Measurements from ENCODE around the gene NMT2. TPM values are rescaled to one million over a fixed set of nuclear protein-coding genes. Genes with fewer than 3 reads are reported as not detected.

Gene NMT2
- total RNA-seq, 2 donors from 2014 or later, result 21.2 to 30.7 TPM

GRCh38 chr10:15124908-15125307 lies 43.6 kb downstream of the NMT2 start:
- DNase-seq (ENCODE audit: low spot score in 2 of 2), result no peak
- Mint-ChIP-seq H3K36me3 (peaks cover 4 to 45% of the 10 kb centered on the region in 2 donors), H3K27ac (peak overlapping the region in 1 of 2 donors; percentile 22), H3K9me3 (no peaks in the 10 kb centered on the region)
- no peak for ATAC-seq

DNA sequence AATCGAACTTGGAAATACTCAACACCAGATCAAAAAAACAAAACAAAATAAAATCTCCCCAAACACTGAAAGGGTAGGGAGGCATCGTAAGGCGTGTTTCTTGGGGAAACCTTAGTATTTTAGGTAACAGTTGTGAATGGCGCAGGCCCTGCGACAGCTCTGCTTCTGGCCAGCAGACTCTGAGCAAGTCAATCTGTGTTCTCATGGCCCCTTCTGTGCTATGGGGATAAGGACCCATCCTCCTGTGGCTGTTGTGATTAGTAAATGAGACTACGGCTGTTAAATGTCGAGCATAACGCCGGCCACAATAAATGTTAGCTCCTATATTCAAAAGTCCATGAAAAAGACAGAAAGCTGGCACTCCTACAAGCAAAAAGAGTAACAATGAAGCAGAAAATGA lies 44.3 kb downstream of the NMT2 start:
- DNase-seq (ENCODE audit: low spot score in 2 of 2), result no peak
- Mint-ChIP-seq H3K27ac (peak overlapping the region; percentile 82 to 97), H3K36me3 (peaks cover 4 to 38% of the 10 kb centered on the region in 2 donors), H3K9me3 (no peaks in the 10 kb centered on the region)
- ATAC-seq, result no peak

- no peak for DNase-seq (ENCODE audit: low spot score in 2 of 2)
- peak; percentile 72 to 83 for ATAC-seq
- Mint-ChIP-seq H3K9me3 (no peaks in the 10 kb centered on the region), H3K27ac (peak overlapping the region; percentile 82 to 97), H3K36me3 (peaks cover 4 to 37% of the 10 kb centered on the region in 2 donors)
These were observed 44.7 kb downstream of the NMT2 start for GRCh38 chr10:15123749-15124184.

DNA sequence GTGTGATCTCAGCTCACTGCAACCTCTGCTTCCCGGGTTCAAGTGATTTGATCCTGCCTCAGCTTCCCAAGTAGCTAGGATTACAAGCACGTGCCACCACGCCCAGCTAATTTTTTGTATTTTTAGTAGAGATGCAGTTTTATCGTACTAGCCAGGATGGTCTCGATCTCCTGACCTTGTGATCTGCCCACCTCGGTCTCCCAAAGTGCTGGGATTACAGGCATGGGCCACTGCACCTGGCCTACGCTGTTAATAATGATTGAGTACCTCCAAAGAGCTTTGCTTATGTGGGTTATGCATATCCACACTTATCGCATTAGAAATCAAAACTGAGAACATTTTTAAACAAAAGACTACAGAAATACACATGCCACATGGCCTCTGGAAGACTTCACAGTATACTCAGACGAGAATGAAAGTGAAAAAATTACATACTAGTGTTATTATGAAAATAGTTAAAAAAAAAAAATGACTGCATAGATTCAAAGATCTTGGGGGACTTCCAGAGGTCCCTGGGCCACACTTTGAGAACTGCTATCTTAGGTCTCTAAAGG lies 45.9 kb downstream of the NMT2 start:
- Mint-ChIP-seq H3K27ac (peak overlapping the region; percentile 82 to 97), H3K36me3 (peaks cover 4 to 37% of the 10 kb centered on the region in 2 donors), H3K9me3 (no peaks in the 10 kb centered on the region)
- ATAC-seq, result peak; percentile 71 to 76
- no peak for DNase-seq (ENCODE audit: low spot score in 2 of 2)

GRCh38 chr10:15121707-15122106 lies 46.8 kb downstream of the NMT2 start:
- Mint-ChIP-seq H3K36me3 (peaks cover 4 to 37% of the 10 kb centered on the region in 2 donors), H3K9me3 (no peaks in the 10 kb centered on the region), H3K27ac (peak overlapping the region in 1 of 2 donors; percentile 97)
- ATAC-seq, result no peak
- DNase-seq (ENCODE audit: low spot score in 2 of 2), result no peak

GRCh38 chr10:15120523-15120922 lies 48.0 kb downstream of the NMT2 start:
- Mint-ChIP-seq H3K27ac (no peak overlapping the region), H3K36me3 (peaks cover 0 to 25% of the 10 kb centered on the region in 2 donors), H3K9me3 (no peaks in the 10 kb centered on the region)
- ATAC-seq, result no peak
- no peak for DNase-seq (ENCODE audit: low spot score in 2 of 2)

DNA sequence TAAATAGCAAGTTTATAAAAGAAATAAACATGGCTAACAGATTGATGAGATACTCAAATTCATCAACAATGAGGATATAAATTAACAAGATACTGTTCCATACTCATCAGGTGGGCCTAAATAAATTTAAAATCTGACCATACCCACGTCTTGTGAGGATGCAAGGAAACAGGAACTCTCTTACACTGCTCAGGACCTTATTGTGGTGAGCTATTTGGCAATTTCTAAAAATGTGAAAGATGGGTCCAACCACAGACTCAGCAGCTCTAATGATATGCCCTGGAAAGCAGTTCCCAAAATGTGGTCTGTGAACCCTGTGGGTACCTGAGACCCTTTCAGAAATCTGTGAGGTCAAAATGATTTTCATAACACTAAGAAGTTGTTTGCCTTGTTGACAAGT lies 49.9 kb downstream of the NMT2 start:
- H3K27ac Mint-ChIP-seq, result no peak overlapping the region
- no peak for ATAC-seq
- DNase-seq (ENCODE audit: low spot score in 2 of 2), result no peak
- peaks cover 0 to 15% of the 10 kb centered on the region in 2 donors for H3K36me3 Mint-ChIP-seq
- no peaks in the 10 kb centered on the region for H3K9me3 Mint-ChIP-seq

GRCh38 chr10:15116225-15116624 lies 52.3 kb downstream of the NMT2 start:
- no peak for ATAC-seq
- peaks cover 0 to 15% of the 10 kb centered on the region in 2 donors for H3K36me3 Mint-ChIP-seq
- H3K9me3 Mint-ChIP-seq, result no peaks in the 10 kb centered on the region
- H3K27ac Mint-ChIP-seq, result no peak overlapping the region
- no peak for DNase-seq (ENCODE audit: low spot score in 2 of 2)

DNA sequence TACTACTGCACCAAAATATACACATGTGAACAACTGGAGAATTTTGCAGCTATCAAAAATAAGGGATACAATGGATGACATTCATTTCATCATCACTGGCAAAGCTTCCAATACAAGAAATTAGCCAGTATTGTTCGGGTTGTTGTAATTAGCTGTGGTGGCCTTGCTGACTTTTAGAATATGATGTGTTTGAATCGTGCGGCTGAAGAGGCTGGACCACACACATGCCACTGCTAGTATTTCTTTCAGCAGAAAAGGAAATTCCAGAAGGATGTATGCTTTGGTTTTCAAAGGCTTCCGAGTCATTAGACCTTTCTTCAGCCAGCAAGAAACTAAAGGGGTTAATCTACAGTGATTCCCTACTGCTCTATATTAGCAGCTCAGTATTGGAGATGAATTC lies 54.7 kb downstream of the NMT2 start:
- no peak for DNase-seq (ENCODE audit: low spot score in 2 of 2)
- Mint-ChIP-seq H3K9me3 (no peaks in the 10 kb centered on the region), H3K36me3 (peaks cover 0 to 20% of the 10 kb centered on the region in 2 donors), H3K27ac (no peak overlapping the region)
- no peak for ATAC-seq

- no peak overlapping the region for H3K27ac Mint-ChIP-seq
- H3K36me3 Mint-ChIP-seq, result peaks cover 0 to 25% of the 10 kb centered on the region in 2 donors
- ATAC-seq (peak in 1 of 2 donors; percentile 57), DNase-seq (ENCODE audit: low spot score in 2 of 2) (no peak)
- H3K9me3 Mint-ChIP-seq, result no peaks in the 10 kb centered on the region
These were observed 55.8 kb downstream of the NMT2 start for GRCh38 chr10:15112657-15113056.

DNA sequence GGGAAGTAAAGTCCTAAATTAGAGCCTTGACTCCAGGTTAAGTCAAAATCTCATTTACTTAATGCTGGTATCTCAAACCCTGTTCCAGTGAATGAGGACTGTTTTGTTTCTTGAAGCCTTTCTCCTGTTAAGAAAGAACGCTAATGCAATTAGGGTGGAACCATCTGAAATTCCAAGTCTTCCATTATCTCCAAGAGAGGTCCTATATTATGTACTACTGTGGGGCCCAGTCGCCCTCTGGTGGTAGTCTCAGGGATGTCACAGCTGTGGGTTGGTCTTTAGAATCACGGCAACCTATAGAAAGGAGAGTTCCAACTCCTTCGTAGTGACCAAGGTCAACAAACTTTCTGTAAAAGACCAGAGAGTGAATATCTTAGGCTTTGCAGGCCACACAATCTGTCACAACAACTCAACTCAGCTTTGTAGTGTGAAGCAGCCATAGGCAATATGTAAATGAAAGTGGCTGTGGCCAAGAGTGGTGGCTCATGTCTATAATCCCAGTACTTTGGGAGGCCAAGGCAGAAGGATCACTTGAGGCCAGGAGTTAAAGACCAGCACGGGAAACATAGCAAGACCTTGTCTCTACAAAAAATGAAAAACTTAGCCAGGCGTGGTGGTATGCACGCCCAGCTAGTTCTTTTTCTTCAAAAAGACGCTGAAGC lies 62.0 kb downstream of the NMT2 start:
- DNase-seq (ENCODE audit: low spot score in 2 of 2) (peak in 1 of 2 donors; percentile 75), ATAC-seq (peak; percentile 94 to 98)
- H3K36me3 Mint-ChIP-seq, result peaks cover 0 to 19% of the 10 kb centered on the region in 2 donors
- peak overlapping the region in 1 of 2 donors; percentile 88 for H3K27ac Mint-ChIP-seq
- no peaks in the 10 kb centered on the region for H3K9me3 Mint-ChIP-seq

- H3K27ac Mint-ChIP-seq, result peak overlapping the region; percentile 32 to 80
These were observed 65.0 kb downstream of the NMT2 start for GRCh38 chr10:15103513-15103912.

DNA sequence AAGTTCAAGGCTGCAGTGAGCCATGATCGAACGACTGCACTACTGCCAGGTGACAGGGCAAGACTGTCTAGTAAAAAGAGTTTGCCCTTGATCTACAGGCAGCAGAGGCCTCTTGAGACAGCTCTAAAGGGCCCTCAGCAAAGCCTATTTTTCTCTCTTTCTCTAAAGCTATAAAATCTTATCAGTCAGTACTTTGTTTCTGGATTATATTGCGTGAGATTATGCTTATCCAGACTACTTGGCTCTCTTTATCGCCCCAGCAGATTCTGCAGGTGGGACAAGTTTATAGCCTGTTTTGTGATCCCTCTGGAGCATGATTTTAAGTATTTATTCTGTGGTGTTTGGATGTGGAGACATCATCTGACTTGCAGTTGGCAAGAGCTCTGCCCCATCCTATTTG lies 68.6 kb downstream of the NMT2 start:
- no peak for ATAC-seq
- Mint-ChIP-seq H3K27ac (peak overlapping the region in 1 of 2 donors; percentile 95), H3K9me3 (no peaks in the 10 kb centered on the region), H3K36me3 (peaks cover 7 to 17% of the 10 kb centered on the region in 2 donors)
- no peak for DNase-seq (ENCODE audit: low spot score in 2 of 2)

More at GRCh38 chr10:15103513-15103912, 65.0 kb downstream of the NMT2 start:
- ATAC-seq (no peak), DNase-seq (ENCODE audit: low spot score in 2 of 2) (no peak)
- H3K9me3 Mint-ChIP-seq, result no peaks in the 10 kb centered on the region
- H3K36me3 Mint-ChIP-seq, result peaks cover 0 to 11% of the 10 kb centered on the region in 2 donors

DNA sequence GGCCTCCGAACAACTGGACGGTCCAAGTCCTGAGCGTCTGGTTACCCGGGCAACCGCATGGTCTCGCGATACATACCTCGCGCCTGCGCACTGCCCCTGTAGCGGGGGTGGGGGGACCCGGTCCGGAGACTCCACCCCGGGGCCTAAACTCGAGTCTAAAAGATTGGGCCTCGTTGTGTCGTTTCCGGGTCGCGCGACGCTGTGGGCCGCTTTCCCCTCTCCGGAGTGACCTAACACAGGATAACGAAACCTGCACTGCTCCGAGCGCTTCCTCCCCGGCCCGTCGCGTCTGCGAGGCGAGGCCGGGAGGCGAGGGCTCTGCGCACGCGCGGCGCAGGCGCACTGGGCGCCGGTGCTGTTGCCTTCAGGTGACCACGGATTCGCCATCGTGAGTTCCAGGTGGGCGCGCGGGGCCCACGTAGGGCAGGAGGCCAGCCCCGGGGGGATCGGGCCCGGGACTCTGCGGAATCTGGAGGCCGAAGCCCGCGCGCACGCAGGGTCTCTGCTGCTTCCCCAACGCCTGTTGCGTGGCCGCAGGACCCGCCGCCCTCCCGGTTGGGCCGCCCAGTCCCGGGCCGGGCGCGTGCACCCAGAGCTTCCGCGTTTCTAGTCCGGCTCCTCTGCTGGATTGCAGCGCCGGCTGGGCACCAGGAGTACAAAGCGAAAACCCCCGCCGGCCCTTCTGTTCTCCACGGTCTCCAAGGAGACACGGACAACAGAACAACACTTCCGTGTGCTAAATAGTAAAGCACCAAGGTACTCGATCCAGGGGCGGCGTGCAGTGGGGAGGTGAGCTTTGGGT lies 71.3 kb downstream of the NMT2 start, which contains the start of gene RPP38:
Gene RPP38 (plus strand): TSS at position 345 of the 802 bp plus-strand sequence. CDS start 5,960 bp downstream, outside the sequence.
- peak within 1 kb of the TSS; percentile 97 to 100 for H3K27ac Mint-ChIP-seq
- DNase-seq (ENCODE audit: low spot score in 2 of 2) (peak; percentile 96 to 97), ATAC-seq (peak; percentile 91 to 93)
- no peaks in the 10 kb centered on the region for H3K9me3 Mint-ChIP-seq
- H3K36me3 Mint-ChIP-seq, result peaks cover 7 to 9% of the 10 kb centered on the region in 2 donors

- ATAC-seq, result peak in 1 of 2 donors; percentile 30
These were observed 71.9 kb downstream of the NMT2 start for GRCh38 chr10:15096661-15097010.

DNA sequence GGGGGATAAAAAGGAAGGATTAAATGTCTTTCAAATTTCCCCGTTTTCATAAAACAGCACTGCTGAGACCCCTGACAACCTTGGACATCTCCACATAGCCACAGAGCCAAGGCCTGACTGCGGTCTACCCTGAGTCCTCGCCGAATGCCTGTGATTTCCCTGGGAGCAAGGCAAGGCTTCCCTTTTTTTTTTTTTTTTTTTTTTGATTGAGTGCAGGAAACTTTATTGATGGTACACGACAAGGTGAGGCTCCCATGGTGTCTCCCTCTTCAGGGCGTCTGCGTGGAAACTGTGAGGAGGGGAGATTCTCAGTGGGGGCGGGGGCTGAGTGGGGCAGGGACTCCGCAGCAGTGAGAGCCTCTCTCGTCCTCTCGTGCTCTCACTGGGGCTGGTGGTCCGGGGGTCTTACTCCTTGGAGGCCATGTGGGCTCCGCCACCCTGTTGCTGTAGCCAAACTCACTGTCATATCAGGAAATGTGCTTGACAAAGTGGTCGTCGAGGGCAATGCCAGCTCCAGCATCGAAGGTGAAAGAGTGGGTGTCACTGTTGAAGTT lies 75.6 kb downstream of the NMT2 start:
- no peak for ATAC-seq
- DNase-seq (ENCODE audit: low spot score in 2 of 2), result no peak

More at GRCh38 chr10:15096661-15097010, 71.9 kb downstream of the NMT2 start:
- peak overlapping the region; percentile 84 to 97 for H3K27ac Mint-ChIP-seq
- DNase-seq (ENCODE audit: low spot score in 2 of 2), result peak in 1 of 2 donors; percentile 55
- no peaks in the 10 kb centered on the region for H3K9me3 Mint-ChIP-seq
- H3K36me3 Mint-ChIP-seq, result peaks cover 7 to 9% of the 10 kb centered on the region in 2 donors

DNA sequence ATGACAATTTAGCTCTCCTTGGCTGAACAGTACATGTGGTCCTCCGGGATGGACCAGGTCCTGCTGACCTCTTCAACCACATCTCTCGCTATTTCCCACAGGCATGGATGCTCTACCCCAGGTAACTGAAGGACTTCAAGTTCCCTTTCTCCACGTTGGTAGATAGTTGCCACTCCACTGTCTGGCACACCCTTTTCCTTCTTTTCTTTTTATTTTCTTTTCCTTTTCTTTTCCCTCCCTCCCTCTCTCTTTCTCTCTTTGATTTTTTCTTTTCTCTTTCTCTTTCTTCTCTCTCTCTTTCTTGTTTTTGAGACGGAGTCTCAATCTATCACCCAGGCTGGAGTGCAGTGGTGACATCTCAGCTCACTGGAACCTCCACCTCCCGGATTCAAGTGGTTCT lies 77.1 kb downstream of the NMT2 start:
- H3K9me3 Mint-ChIP-seq, result no peaks in the 10 kb centered on the region
- DNase-seq (ENCODE audit: low spot score in 2 of 2) (peak in 1 of 2 donors; percentile 11), ATAC-seq (no peak)
- no peak overlapping the region for H3K27ac Mint-ChIP-seq
- H3K36me3 Mint-ChIP-seq, result no peaks in the 10 kb centered on the region

More for the DNA sequence above, 75.6 kb downstream of the NMT2 start:
- H3K9me3 Mint-ChIP-seq, result no peaks in the 10 kb centered on the region
- H3K36me3 Mint-ChIP-seq, result peaks cover 5% of the 10 kb centered on the region in 2 donors
- no peak overlapping the region for H3K27ac Mint-ChIP-seq

Data from activated naive CD4-positive, alpha-beta T cell treated with anti-CD3 and anti-CD28 coated beads, Interleukin-2, amount 50 U/mL, for 72 hours (primary cell).